Activated B cell treated with CpG ODN at 0.5 μM for 24 hours (primary cell): ENCODE data around the gene NAAA. TPM values are rescaled to one million over a fixed set of nuclear protein-coding genes. Genes with fewer than 3 reads are reported as not detected.

Source experiments
- ATAC-seq: fragments of 200-7000 bp; cut with Tn5 transposase; one replicate; pipeline ENCODE4 v1.10.0; 2021; ENCODE audit warnings: low read depth, mild to moderate bottlenecking, moderate library complexity
- CTCF ChIA-PET: fragments of 350-600 bp; sonication (Branson Sonifier 250); formaldehyde crosslinking; loops from one replicate; lab custom pipeline; 2021; ENCODE audit warnings: antibody characterized with exemption; lab: Charles Lee
- POLR2A ChIA-PET: fragments of 350-600 bp; sonication (Branson Sonifier 250); formaldehyde crosslinking; loops from one replicate; lab custom pipeline; 2021; ENCODE audit warnings: antibody characterized with exemption; lab: Charles Lee
- DNase-seq: peaks from one replicate; pipeline ENCODE4 v3.0.0; 2022
- H3K27ac Mint-ChIP-seq: one replicate; pipeline ENCODE4 v1.8.0; 2020; ENCODE audit warnings: mixed read lengths
- H3K27me3 Mint-ChIP-seq: one replicate; pipeline ENCODE4 v1.8.0; 2021; ENCODE audit warnings: mixed read lengths
- H3K36me3 Mint-ChIP-seq: one replicate; pipeline ENCODE4 v1.8.0; 2021; ENCODE audit warnings: low read depth, mixed read lengths
- H3K4me1 Mint-ChIP-seq: one replicate; pipeline ENCODE4 v1.8.0; 2021; ENCODE audit warnings: mixed read lengths
- H3K4me3 Mint-ChIP-seq: one replicate; pipeline ENCODE4 v1.8.0; 2020; ENCODE audit warnings: mild to moderate bottlenecking, mixed read lengths
- H3K9me3 Mint-ChIP-seq: one replicate; pipeline ENCODE4 v1.8.0; 2020; ENCODE audit warnings: mixed read lengths
- CTCF ChIP-seq: fragments of 200-600 bp; IDR thresholded peaks from one replicate; pipeline ENCODE4 v1.8.0; 2022; ENCODE audit warnings: antibody characterized with exemption, mild to moderate bottlenecking
- intact Hi-C: fragments of 100-400 bp; cut with micrococcal nuclease; formaldehyde crosslinking; loops from one replicate; pipeline ENCODE4 v1.15.1; 2024
- total RNA-seq: library from RNA; stranded (reverse); gene quantifications from 2 replicates; pipeline ENCODE4 v1.2.3, GENCODE V29; 2022

NAAA gene
- total RNA-seq, 1 donor from 2014 or later, result 31.1 TPM

GRCh38 chr4:75889537-75890199 lies 51.1 kb downstream of the NAAA start:
- no peak overlapping the region for H3K27ac Mint-ChIP-seq
- POLR2A ChIA-PET, result no interaction called here
- DNase-seq, result no peak
- no peaks in the 10 kb centered on the region for H3K4me1 Mint-ChIP-seq
- TF ChIP-seq CTCF, result no peak
- ATAC-seq, result no peak
- no peaks in the 10 kb centered on the region for H3K36me3 Mint-ChIP-seq
- peaks cover 2% of the 10 kb centered on the region for H3K27me3 Mint-ChIP-seq
- intact Hi-C loops, result no loop called here
- CTCF ChIA-PET, result interaction anchor here (1.0 kb wide), 1 partner anchor 12 kb away, joined by 3 read pairs; no protein-coding TSS in a partner anchor
- no peaks in the 10 kb centered on the region for H3K9me3 Mint-ChIP-seq
- no peak overlapping the region for H3K4me3 Mint-ChIP-seq

GRCh38 chr4:75886104-75886503 lies 54.7 kb downstream of the NAAA start:
- Mint-ChIP-seq H3K4me1 (no peaks in the 10 kb centered on the region), H3K27ac (no peak overlapping the region), H3K9me3 (no peaks in the 10 kb centered on the region), H3K4me3 (no peak overlapping the region), H3K27me3 (peaks cover 6% of the 10 kb centered on the region), H3K36me3 (no peaks in the 10 kb centered on the region)
- ChIA-PET POLR2A (no interaction called here), CTCF (interaction anchor here (1.5 kb wide), 1 partner anchor 10 kb away, joined by 8 read pairs; no protein-coding TSS in a partner anchor)
- no peak for TF ChIP-seq CTCF
- DNase-seq (no peak), ATAC-seq (no peak)
- intact Hi-C loops, result no loop called here

GRCh38 chr4:75881476-75881875 lies 59.3 kb downstream of the NAAA start:
- TF ChIP-seq CTCF, result no peak
- CTCF ChIA-PET, result no interaction called here
- POLR2A ChIA-PET, result no interaction called here
- DNase-seq (no peak), ATAC-seq (no peak)
- Mint-ChIP-seq H3K36me3 (no peaks in the 10 kb centered on the region), H3K4me1 (no peaks in the 10 kb centered on the region), H3K27ac (no peak overlapping the region), H3K9me3 (no peaks in the 10 kb centered on the region), H3K27me3 (peaks cover 10% of the 10 kb centered on the region), H3K4me3 (no peak overlapping the region)
- intact Hi-C loops, result no loop called here

GRCh38 chr4:75880278-75880677 lies 60.5 kb downstream of the NAAA start:
- TF ChIP-seq CTCF, result no peak
- H3K4me1 Mint-ChIP-seq, result no peaks in the 10 kb centered on the region
- intact Hi-C loops, result no loop called here
- no peak overlapping the region for H3K4me3 Mint-ChIP-seq
- no peak for ATAC-seq
- H3K9me3 Mint-ChIP-seq, result no peaks in the 10 kb centered on the region
- CTCF ChIA-PET, result no interaction called here
- H3K27ac Mint-ChIP-seq, result no peak overlapping the region
- peaks cover 10% of the 10 kb centered on the region for H3K27me3 Mint-ChIP-seq
- POLR2A ChIA-PET, result no interaction called here
- no peak for DNase-seq
- no peaks in the 10 kb centered on the region for H3K36me3 Mint-ChIP-seq

- CTCF ChIA-PET, result interaction anchor here (0.6 kb wide), 1 partner anchor 17 kb away, joined by 3 read pairs; no protein-coding TSS in a partner anchor
- no peaks in the 10 kb centered on the region for H3K4me1 Mint-ChIP-seq
- no peak for TF ChIP-seq CTCF
These were observed 62.5 kb downstream of the NAAA start for GRCh38 chr4:75878246-75878756.

More at GRCh38 chr4:75878246-75878756, 62.5 kb downstream of the NAAA start:
- no peak overlapping the region for H3K27ac Mint-ChIP-seq
- DNase-seq, result no peak
- H3K36me3 Mint-ChIP-seq, result no peaks in the 10 kb centered on the region
- no peaks in the 10 kb centered on the region for H3K9me3 Mint-ChIP-seq
- peaks cover 8% of the 10 kb centered on the region for H3K27me3 Mint-ChIP-seq
- POLR2A ChIA-PET, result no interaction called here
- no peak for ATAC-seq
- H3K4me3 Mint-ChIP-seq, result no peak overlapping the region
- intact Hi-C loops, result no loop called here
